ENCODE data around the gene ALKAL2. TPM values are rescaled to one million over a fixed set of nuclear protein-coding genes. Genes with fewer than 3 reads are reported as not detected.
A peak's percentile ranks its signal among the peaks of the same experiment; 100 is the strongest.

The ALKAL2 gene
- total RNA-seq, 2 donors from 2014 or later = 0.72 to 3.3 TPM

- no peak for DNase-seq
- Histone ChIP-seq H3K9ac (ENCODE audit: low read depth in 2 of 2, low read length in 2 of 2) (no peak overlapping the region), H3K27me3 (no peaks in the 10 kb centered on the region), H3K27ac (no peak overlapping the region), H3K4me3 (no peak overlapping the region), H3K36me3 (no peaks in the 10 kb centered on the region), H3K9me3 (no peaks in the 10 kb centered on the region), H3K4me1 (no peaks in the 10 kb centered on the region)
- intact Hi-C loops (cut with DNase I) = no loop called here
- no peak for TF ChIP-seq CTCF (IDR thresholded peaks at IDR 0.05)
Measured at GRCh38 chr2:252001-252602, 35.8 kb downstream of the ALKAL2 start.

- H3K9me3 ChIP-seq = no peaks in the 10 kb centered on the region
- no peaks in the 10 kb centered on the region for H3K27me3 ChIP-seq
- intact Hi-C loops (cut with DNase I) = loop anchor here (5.0 kb wide), 2 partner anchors 43 to 388 kb away; no protein-coding TSS in a partner anchor
- no peaks in the 10 kb centered on the region for H3K4me1 ChIP-seq
- no peak overlapping the region for H3K9ac ChIP-seq (ENCODE audit: low read depth in 2 of 2, low read length in 2 of 2)
- TF ChIP-seq CTCF (IDR thresholded peaks at IDR 0.05) = no peak
- DNase-seq = no peak
- H3K4me3 ChIP-seq = no peak overlapping the region
- H3K36me3 ChIP-seq = peaks cover 5% of the 10 kb centered on the region
- H3K27ac ChIP-seq = no peak overlapping the region
Measured at GRCh38 chr2:249538-250042, 38.3 kb downstream of the ALKAL2 start.

- Histone ChIP-seq H3K4me3 (no peak overlapping the region), H3K9ac (ENCODE audit: low read depth in 2 of 2, low read length in 2 of 2) (no peak overlapping the region), H3K27ac (no peak overlapping the region), H3K4me1 (no peaks in the 10 kb centered on the region), H3K9me3 (no peaks in the 10 kb centered on the region), H3K27me3 (no peaks in the 10 kb centered on the region), H3K36me3 (peaks cover 5% of the 10 kb centered on the region)
- intact Hi-C loops (cut with DNase I) = loop anchor here (5.0 kb wide), 2 partner anchors 44 to 389 kb away; no protein-coding TSS in a partner anchor
- no peak for TF ChIP-seq CTCF (IDR thresholded peaks at IDR 0.05)
- no peak for DNase-seq
Measured at GRCh38 chr2:248724-249123, 39.2 kb downstream of the ALKAL2 start.

GRCh38 chr2:246489-247144 is 41.3 kb downstream of the ALKAL2 start:
- TF ChIP-seq CTCF (IDR thresholded peaks at IDR 0.05) = peak; percentile 41
- Histone ChIP-seq H3K4me1 (no peaks in the 10 kb centered on the region), H3K36me3 (peaks cover 5% of the 10 kb centered on the region), H3K9ac (ENCODE audit: low read depth in 2 of 2, low read length in 2 of 2) (no peak overlapping the region), H3K27ac (no peak overlapping the region), H3K27me3 (no peaks in the 10 kb centered on the region), H3K9me3 (no peaks in the 10 kb centered on the region), H3K4me3 (no peak overlapping the region)
- DNase-seq = peak; percentile 31
- intact Hi-C loops (cut with DNase I) = loop anchor here (5.0 kb wide), 2 partner anchors 46 to 391 kb away; no protein-coding TSS in a partner anchor

GRCh38 chr2:244547-244946 is 43.3 kb downstream of the ALKAL2 start:
- no peak for DNase-seq
- Histone ChIP-seq H3K27me3 (no peaks in the 10 kb centered on the region), H3K4me1 (no peaks in the 10 kb centered on the region), H3K9ac (ENCODE audit: low read depth in 2 of 2, low read length in 2 of 2) (no peak overlapping the region), H3K36me3 (peaks cover 5% of the 10 kb centered on the region), H3K27ac (no peak overlapping the region), H3K9me3 (no peaks in the 10 kb centered on the region), H3K4me3 (no peak overlapping the region)
- intact Hi-C loops (cut with DNase I) = no loop called here
- TF ChIP-seq CTCF (IDR thresholded peaks at IDR 0.05) = no peak
